Kidney (tissue), 14 donors: ENCODE data around the gene PLK4. TPM values are rescaled to one million over a fixed set of nuclear protein-coding genes. Genes with fewer than 3 reads are reported as not detected.

Experiments
- DNase-seq, 5 donors: peaks; one replicate each; pipeline ENCODE4 v3.0.0-alpha.2; 2013 to 2020
- FAIRE-seq: peaks from 2 replicates; lab custom pipeline; 2012; peaks lifted over from hg19 to GRCh38; lab: Jason Lieb, UNC
- H3K27ac ChIP-seq, 2 donors: one replicate each; pipeline ENCODE4 v1.7.0; 2013; ENCODE audit warnings: low read depth in 2 of 2, low read length in 2 of 2, inconsistent platforms in 1 of 2
- H3K27me3 ChIP-seq: one replicate; pipeline ENCODE4 v1.7.1; 2013; ENCODE audit warnings: low read length, inconsistent platforms; ENCODE audit not compliant: control insufficient read depth, insufficient read depth
- H3K36me3 ChIP-seq, 3 donors: one replicate each; pipeline versions ENCODE4 v1.7.0 to v1.7.1; 2013; ENCODE audit warnings: low read length in 3 of 3, control low read depth in 1 of 3, inconsistent platforms in 1 of 3; ENCODE audit not compliant: insufficient read depth in 3 of 3, control insufficient read depth in 2 of 3
- H3K4me1 ChIP-seq, 3 donors: one replicate each; pipeline versions ENCODE4 v1.7.0 to v1.7.1; 2013; ENCODE audit warnings: low read length in 3 of 3, inconsistent platforms in 1 of 3, low read depth in 1 of 3; ENCODE audit not compliant: control insufficient read depth in 2 of 3, insufficient read depth in 2 of 3
- H3K4me3 ChIP-seq, 3 donors: one replicate each; pipeline versions ENCODE4 v1.7.0 to v1.8.1; 2013; ENCODE audit warnings: low read length in 3 of 3, control low read depth in 1 of 3, inconsistent platforms in 1 of 3
- H3K9ac ChIP-seq, 3 donors: one replicate each; pipeline versions ENCODE4 v1.7.0 to v1.7.1; 2013; ENCODE audit warnings: low read length in 3 of 3, control low read depth in 1 of 3, inconsistent platforms in 1 of 3
- H3K9me3 ChIP-seq, 3 donors: one replicate each; pipeline versions ENCODE4 v1.7.0 to v1.7.1; 2013; ENCODE audit warnings: low read length in 3 of 3, control low read depth in 1 of 3, inconsistent platforms in 1 of 3; ENCODE audit not compliant: control insufficient read depth in 2 of 3, insufficient read depth in 1 of 3
- intact Hi-C: fragments of 100-400 bp; cut with DNase I; formaldehyde crosslinking; loops from one replicate; pipeline ENCODE4 v1.11.1; 2022
- polyA plus RNA-seq: library from polyadenylated mRNA; stranded (reverse); fragments of 350-450 nt; fragmentation: Illumina TruSeq; extraction: RNeasy Lipid Tissue Mini Kit (QIAGEN cat#74804); gene quantifications from one replicate; pipeline ENCODE4 v1.2.3, GENCODE V29; 2014; ENCODE audit warnings: low read depth, low replicate concordance; ENCODE audit not compliant: insufficient read depth
- total RNA-seq: library from RNA; stranded (reverse); fragmentation: NEBNext Ultra II Directional; extraction: Animal tissue kit (Norgen Biotek cat#: 25700); gene quantifications from one replicate; pipeline ENCODE4 v1.2.1, GENCODE V29; 2021
- TF ChIP-seq, protein P1 (sequence below): IDR thresholded peaks from 3 replicates; pipeline ENCODE4 v1.5.1; 2012; ENCODE audit warnings: mild to moderate bottlenecking, moderate library complexity, borderline replicate concordance; ENCODE audit not compliant: insufficient read depth; ENCODE audit errors: extremely low read depth
- donor health status: control.
- donor health status: control.
- donor health status: control.
- donor health status: control.
- donor health status: control.
- donor health status: DM: yes; HTN: yes; CAD: no.
- donor health status: Normal renal cell carcinoma (clear cell type).

Gene PLK4
- total and polyA plus RNA-seq, 2 donors from 2014 or later: 0.56 to 2.0 TPM

DNA sequence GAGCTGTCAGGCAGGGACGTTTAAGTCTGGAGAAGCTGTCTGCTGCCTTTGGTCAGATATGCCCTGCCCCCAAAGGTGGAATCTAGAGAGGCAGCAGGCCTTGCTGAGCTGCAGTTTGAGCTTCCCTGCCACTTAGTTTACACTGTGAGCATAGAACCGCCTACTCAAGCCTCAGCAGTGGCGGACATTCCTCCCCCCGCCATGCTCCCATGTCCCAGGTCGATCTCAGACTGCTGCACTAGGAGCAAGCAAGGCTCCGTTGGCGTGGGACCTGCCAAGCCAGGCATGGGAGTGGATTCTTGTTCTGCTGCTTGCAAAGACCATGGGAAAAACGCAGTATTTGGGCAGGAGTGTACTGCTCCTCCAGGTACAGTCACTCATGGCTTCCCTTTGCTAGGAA is 24.3 kb downstream of the PLK4 start:
- H3K9me3 ChIP-seq: no peaks in the 10 kb centered on the region
- H3K36me3 ChIP-seq: no peaks in the 10 kb centered on the region
- no peak overlapping the region for H3K27ac ChIP-seq
- H3K4me3 ChIP-seq: no peak overlapping the region
- no peaks in the 10 kb centered on the region for H3K27me3 ChIP-seq
- no peak overlapping the region for H3K9ac ChIP-seq
- DNase-seq (peak in 1 of 5 donors; percentile 24), FAIRE-seq (no peak)
- no peaks in the 10 kb centered on the region for H3K4me1 ChIP-seq
- TF ChIP-seq, protein P1, sequence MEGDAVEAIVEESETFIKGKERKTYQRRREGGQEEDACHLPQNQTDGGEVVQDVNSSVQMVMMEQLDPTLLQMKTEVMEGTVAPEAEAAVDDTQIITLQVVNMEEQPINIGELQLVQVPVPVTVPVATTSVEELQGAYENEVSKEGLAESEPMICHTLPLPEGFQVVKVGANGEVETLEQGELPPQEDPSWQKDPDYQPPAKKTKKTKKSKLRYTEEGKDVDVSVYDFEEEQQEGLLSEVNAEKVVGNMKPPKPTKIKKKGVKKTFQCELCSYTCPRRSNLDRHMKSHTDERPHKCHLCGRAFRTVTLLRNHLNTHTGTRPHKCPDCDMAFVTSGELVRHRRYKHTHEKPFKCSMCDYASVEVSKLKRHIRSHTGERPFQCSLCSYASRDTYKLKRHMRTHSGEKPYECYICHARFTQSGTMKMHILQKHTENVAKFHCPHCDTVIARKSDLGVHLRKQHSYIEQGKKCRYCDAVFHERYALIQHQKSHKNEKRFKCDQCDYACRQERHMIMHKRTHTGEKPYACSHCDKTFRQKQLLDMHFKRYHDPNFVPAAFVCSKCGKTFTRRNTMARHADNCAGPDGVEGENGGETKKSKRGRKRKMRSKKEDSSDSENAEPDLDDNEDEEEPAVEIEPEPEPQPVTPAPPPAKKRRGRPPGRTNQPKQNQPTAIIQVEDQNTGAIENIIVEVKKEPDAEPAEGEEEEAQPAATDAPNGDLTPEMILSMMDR: no peak
- intact Hi-C loops: no loop called here

DNA sequence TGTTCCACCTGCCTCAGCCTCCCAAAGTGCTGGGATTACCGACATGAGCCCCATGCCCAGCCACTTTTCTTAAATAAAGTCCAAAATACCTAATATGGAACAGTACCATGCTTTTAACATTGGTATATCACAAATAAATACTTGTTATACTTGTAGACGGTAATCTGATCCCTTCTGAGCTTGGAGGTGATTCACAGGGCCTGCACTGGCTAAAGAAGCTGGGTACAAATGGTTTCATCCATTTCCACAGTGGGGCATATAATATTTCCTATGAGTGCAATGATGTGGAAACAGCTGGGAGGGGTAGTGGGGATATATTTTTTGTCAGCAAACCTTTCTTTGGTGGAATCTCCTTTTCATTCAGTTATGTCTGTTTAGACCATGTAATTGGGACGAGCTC is 35.8 kb downstream of the PLK4 start:
- no peaks in the 10 kb centered on the region for H3K9me3 ChIP-seq
- H3K36me3 ChIP-seq: peaks cover 2 to 6% (median 5%) of the 10 kb centered on the region in 3 donors
- DNase-seq (no peak), FAIRE-seq (no peak)
- H3K4me3 ChIP-seq: no peak overlapping the region
- TF ChIP-seq, protein P1: no peak
- H3K9ac ChIP-seq: no peak overlapping the region
- H3K4me1 ChIP-seq: no peaks in the 10 kb centered on the region
- no peaks in the 10 kb centered on the region for H3K27me3 ChIP-seq
- H3K27ac ChIP-seq: no peak overlapping the region
- intact Hi-C loops: no loop called here

DNA sequence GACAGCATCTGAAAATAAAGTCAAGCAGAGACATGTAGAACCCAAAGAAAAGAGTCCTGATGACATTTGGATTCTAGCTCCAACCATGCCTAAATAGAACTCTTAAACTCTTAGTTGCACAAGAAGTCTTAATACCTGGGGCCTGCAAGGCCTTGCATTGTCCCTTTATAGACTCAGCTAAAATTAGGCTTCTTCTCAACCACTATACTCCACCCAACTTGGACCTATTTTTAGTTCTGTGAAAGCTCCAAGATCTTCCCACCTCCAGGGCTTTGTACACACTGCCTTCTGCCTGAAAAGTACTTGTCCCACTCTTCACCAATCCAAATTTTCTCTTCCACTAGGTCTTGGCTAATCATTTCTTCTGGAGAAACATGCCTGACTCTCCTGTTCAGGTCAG is 36.5 kb downstream of the PLK4 start:
- intact Hi-C loops: no loop called here
- FAIRE-seq: no peak
- no peaks in the 10 kb centered on the region for H3K27me3 ChIP-seq
- no peak overlapping the region for H3K27ac ChIP-seq
- no peaks in the 10 kb centered on the region for H3K9me3 ChIP-seq
- TF ChIP-seq, protein P1: no peak
- no peaks in the 10 kb centered on the region for H3K4me1 ChIP-seq
- H3K4me3 ChIP-seq: no peak overlapping the region
- DNase-seq: no peak
- H3K36me3 ChIP-seq: peaks cover 2 to 6% (median 5%) of the 10 kb centered on the region in 3 donors
- no peak overlapping the region for H3K9ac ChIP-seq

DNA sequence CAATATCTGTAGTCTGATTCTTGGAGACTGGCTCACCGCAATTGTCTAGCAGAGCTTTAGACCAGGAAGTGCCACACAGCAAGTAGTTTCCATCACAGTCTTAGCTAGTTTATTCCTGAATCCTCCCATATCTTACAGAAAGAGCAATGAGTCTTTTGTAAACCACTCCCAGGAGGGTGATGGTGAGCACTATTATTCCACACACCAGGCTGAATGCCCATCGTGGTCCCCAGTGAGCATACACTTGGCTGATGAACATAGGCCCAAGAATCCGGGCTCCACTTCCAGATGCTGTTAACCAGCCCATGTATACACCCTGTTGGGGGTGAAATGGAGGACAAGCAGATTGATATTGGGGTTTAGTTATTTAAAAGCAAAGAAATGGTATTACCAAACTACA is 39.8 kb downstream of the PLK4 start:
- Histone ChIP-seq H3K27ac (no peak overlapping the region), H3K4me1 (no peaks in the 10 kb centered on the region), H3K36me3 (peaks cover 2 to 6% (median 5%) of the 10 kb centered on the region in 3 donors), H3K4me3 (no peak overlapping the region), H3K9ac (no peak overlapping the region), H3K27me3 (no peaks in the 10 kb centered on the region), H3K9me3 (no peaks in the 10 kb centered on the region)
- TF ChIP-seq, protein P1: no peak
- DNase-seq (no peak), FAIRE-seq (no peak)
- intact Hi-C loops: no loop called here
